Inflammatory macrophage treated with lipopolysaccharide for 1 hour (primary cell): ENCODE results near the gene FOXN1.
A peak's percentile ranks its signal among the peaks of the same experiment; 100 is the strongest.

Experiments
- DNase-seq, 2 donors: peaks; one replicate each; pipeline ENCODE4 v3.0.0-alpha.2; 2020 to 2022

Gene FOXN1

DNA sequence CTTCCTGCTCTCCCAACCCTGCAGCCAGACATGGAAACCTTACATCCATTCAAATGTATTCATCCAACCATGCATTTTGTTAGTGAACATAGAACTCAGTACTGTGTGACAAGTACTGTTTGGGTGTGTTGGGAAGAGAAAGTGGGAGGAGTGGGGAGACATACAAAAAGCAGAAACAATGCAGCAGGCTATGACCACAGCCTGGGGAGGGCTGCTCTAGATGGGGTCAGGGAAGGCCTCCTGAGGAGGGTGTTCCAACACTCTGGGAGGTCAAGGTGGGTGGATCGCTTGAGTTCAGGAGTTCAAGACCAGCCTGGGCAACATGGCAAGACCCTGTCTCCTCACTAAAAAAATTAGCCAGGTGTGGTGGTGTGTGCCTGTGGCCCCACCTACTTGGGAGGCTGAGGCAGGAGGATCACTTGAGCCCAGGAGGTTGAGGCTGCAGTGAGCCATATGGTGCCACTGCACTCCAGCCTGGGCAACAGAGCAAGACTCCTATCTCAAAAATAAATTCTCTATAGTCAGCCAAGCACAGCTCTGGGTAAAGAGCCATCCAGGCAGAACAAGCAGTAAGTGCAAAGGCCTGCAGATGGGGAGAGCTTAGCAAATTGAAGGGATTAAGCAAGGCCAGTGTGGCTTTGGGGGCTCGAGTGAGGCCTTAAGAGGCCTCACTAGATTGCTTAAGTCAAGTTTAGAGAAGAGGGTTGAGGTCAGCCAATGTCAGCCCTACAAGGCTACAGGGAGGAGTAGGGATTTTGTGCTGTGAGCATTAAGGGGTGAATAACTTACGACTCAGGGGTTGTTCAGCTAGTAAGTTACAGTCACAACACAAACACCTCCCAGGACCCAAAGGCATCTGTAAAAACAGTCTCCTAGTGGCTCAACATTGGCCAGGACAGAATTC is 27.2 kb upstream of the FOXN1 start:
- DNase-seq = peak; percentile 23 to 30

DNA sequence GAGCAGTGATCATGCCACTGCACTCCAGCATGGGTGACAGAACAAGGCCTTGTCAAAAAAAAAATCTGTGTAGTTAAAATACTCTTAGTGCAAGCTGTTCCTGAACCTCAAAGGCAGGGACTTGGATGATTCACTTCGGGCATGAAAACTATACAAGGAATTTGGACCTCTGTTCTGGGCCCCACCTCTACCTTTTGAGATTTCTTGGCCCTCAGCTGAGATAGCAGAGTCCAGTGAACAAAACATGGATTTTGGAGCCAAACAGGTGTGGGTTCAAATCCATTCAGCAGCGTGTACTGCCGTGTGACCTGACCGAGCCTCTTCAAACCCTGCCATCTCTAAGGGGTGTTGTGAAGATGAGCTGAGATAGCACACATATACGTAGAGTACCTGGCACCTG is 25.9 kb upstream of the FOXN1 start:
- DNase-seq = no peak

DNA sequence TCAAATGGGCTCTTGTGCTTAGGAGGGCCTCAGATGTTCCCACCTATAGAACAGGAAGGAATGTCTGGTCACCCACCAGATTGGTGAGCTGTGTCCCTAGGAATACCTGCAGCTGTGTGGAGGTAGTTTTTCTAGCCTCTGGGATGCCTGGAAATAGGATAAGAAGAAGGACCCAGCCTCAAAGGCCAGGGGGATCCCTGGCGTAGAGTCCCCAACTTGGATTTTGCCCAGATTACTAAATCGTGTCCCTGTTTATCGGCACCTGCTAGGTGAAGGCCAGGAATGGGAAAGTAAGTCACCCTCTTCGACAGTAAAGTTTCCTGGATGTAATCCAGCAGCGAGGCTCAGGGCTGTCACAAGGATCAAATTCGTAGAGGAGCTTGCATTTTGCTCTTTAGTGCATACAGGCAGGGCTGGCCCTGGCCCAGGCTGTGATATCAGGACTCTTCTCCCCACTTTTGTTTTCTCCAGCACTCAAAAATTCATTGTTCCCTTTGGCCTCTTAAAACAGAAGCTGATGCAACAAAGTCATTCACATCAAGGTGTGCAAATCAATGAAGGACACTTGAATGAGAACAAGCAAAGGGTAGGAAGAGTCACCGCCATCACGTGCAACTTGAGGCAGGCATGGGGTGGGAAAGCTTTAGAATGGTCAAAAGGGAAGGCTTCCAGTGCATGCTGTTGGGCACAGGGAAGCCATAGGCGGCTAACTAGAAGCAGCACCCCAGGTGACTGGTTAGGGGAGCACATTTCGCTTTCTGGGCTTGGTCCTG is 25.2 kb upstream of the FOXN1 start:
- DNase-seq = no peak

DNA sequence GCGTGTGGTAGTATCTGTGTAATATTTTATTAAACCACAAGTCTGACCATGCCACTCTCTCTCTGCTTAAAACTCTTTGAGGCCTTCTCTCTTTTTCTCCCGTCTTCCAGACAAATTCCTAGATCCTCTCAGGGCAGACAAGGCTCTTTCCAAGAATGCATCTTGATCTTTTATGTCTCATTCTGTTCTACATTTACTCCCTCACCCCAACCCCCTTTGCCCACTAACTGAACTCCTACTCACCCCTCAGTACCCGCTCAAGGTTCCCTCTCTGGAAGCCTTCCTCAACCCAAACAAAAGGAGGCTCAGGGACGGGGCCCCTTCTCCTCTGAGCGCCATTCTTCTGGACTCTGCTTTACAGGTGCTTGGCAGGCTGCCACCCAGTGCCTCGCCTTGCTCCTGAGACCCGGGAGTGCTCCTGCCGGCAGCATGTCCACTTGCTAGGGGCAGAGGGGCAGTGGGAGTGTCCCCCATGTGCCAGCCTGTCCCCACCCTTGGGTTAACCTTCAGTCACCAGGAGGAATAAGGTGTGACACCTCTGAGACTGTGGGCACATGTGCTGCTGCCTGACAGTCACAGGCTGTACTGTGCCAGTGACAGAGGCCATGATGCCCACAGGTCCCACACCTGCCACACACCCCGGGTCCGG is 23.5 kb upstream of the FOXN1 start:
- DNase-seq = no peak

DNA sequence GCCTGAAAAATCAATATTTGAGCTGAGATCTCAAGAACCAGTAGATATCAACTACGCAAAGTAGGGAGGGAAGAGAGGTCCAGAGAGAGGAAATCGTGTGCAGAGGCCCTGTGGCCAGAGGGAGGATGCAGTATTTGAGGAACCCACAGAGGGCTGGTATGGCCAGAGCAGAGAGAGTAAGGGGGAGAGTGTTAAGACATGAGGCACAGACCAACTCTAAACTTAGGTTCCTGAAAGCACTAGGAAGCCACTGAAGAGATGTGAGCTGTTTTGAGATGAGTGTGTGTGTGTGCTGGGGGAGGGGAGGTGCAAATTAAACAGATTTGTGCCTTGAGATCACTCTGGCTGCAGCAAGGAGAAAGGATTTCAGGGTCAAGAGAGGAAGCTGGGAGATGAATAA is 21.9 kb upstream of the FOXN1 start:
- DNase-seq = peak in 1 of 2 donors; percentile 13

DNA sequence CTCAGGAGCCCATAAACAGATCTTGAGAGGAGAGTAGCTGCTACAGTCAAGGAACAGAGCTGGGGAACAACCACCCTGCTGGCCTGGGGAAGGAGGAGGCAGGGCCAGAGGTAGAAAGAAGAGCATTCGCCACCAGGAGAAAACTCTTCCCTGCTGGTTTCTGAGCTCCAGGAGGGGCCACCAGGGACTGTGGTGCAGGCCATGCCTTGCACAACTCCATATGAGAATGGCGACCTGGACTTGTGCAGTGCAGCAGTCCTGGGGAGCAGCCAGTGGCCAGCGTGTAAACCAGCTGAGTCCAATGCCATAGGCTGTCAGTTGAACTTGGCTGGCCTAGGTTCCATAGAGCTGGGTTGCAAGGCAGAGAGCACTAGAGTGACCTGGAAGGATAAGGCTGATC is 21.1 kb upstream of the FOXN1 start:
- DNase-seq = no peak

DNA sequence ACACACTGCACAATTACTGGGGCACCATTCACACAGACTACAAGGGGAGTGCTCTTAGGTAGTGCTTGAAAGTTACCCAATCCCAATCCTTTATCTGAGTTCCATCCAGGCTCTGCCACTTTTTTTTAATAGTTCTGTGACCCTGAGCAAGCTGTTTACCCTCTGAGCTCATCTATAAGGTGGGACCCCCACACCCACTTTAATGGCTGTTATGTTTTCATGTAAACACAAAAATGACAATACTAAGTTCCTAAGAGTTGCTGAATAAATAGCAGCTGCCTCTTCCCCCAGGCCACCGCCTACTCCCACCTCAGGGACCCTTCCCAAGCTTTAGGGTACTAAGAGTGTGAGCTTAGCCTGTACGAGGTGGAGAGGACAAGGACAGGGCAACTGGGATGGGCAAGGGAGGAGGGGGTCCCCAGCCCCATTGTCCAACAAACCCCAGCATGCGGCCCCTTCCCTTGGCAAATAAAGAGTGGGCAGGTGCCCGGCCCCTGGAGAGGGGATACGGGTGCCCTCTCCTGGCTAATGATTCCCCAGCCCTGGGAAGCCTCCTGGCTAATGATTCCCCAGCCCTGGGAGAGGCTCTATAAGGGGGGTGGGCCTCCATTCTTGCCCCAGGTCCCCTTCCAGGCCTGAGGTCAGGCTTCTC is 18.1 kb upstream of the FOXN1 start:
- no peak for DNase-seq

DNA sequence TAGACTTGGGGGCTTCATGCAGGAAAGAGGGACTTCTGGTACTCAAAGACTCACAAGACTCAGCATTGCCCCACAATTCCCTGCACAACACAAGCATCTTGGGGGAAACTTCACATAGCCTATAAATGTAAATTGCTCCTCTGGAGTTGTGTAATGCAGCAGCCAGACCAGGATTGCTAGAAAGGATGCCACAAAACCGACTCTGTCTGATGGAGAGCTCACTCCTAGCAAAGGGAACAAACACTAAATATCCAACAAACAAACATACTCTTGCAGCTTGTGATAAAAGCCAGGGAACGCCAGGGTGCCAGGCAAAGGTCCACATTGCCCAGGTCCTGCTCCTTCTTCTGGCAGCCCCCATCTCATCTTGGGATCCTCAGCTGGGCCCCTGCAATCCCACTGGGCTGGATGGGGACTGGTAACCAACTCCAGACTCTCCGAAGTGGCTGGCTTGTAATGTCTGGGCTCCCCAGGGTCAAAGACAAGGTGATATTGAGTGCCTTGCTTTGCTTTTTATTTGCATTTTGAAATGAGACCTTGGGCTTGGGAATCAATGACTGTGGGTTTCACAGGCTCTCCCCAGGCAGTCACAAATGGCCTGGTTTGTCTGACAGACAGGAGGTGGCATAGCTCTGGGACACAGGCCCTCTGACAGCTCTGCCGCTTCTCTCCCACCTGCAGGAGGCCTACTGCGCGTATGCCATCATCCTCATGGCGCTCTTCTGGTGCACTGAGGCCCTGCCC is 17.4 kb upstream of the FOXN1 start:
- DNase-seq = no peak

DNA sequence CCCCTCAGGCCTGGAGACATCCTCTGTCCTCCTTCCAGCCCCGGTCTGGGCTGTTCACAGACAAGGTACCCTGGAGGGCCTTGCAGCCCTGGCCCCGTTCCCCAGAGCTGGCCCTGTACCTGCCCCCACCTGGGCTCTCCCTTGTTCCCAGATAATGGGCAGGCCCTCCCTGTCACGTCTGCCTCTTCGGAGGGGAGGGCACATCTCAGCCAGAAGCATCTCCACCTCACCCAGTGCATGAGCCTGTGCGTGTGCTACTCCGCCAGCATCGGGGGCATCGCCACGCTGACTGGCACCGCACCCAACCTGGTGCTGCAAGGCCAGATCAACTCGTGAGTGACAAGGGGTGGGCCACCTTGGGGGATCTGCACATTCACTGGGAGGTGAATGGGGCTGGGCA is 14.9 kb upstream of the FOXN1 start:
- no peak for DNase-seq

DNA sequence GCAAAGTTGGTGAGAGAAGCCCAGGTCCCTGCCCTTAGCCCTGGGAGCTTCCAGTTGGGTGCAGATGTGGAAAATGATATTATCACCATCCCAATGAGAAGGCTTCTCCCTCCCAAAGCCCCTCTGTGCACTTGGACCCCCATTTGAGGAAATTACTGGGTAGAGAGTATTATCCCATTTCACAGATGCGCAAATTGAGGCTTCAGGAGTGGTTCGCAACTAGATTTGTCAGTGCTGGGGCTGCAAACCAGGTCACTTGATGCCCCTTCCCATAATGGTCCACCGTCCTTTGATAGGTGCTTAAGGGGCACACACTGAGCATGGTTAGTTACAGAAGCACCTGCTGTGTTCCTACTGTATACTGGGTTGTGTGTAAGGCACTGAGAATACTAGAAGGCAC is 14.3 kb upstream of the FOXN1 start:
- DNase-seq = no peak

DNA sequence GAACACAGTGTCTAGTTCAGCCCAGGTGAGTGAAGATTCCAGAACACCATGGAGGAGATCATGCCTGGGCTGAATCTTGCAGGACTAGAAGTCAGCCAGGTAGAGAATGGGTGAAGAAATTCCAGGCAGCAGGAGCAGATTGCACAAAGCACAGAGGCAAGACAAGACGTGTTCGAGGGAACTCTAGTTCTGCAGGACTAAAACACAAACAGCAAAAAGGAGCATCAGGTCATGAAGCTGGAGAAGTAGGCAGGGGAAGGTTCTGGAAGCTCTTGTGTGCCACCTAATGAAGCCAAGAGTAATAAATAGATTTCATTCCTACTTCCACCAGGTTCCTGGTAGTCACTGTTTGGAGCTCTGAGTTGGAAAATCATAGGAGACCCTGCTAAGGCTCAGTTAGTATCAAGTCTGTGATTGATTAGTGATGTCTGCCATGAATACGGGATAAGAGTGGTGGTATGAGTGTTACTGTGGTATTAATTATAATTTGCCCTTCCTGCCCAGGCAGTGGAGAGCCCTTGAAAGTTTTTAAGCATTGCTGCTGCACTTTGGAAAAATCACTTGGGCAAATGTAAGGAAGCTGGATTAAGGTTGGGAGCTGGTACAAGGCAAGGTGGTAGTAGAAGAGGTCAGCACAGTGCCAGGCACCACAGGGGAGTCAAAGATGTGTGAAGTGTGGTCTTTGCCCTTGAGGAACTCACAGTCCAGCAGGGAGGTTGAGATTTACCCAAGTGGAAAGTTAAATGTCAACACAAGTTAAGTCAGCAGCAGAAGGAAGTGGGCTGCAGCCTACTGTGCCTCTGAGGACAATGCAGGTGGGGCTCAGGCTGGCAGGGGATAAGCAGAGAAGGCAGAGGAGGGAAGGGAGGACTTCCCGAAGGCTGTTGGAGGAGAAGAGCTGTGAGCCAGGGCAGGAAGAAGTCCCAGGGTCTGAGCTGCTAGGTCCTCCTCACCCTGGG is 13.5 kb upstream of the FOXN1 start:
- no peak for DNase-seq

DNA sequence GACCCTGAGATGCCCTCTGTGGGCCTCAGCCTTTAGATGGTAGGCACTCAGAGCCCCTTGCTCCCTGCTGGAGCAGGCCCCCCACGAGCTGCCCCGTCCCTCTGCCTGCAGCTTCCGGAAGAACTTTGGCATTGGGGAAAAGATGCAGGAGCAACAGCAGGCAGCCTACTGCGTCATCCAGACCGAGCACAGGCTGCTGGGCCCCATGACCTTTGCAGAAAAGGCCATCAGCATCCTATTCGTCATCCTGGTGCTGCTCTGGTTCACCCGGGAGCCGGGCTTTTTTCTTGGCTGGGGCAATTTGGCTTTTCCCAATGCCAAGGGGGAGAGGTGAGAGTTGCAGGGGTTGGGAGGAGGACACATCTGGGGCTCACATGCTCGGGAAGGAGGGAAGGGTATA is 12.7 kb upstream of the FOXN1 start:
- DNase-seq = no peak

DNA sequence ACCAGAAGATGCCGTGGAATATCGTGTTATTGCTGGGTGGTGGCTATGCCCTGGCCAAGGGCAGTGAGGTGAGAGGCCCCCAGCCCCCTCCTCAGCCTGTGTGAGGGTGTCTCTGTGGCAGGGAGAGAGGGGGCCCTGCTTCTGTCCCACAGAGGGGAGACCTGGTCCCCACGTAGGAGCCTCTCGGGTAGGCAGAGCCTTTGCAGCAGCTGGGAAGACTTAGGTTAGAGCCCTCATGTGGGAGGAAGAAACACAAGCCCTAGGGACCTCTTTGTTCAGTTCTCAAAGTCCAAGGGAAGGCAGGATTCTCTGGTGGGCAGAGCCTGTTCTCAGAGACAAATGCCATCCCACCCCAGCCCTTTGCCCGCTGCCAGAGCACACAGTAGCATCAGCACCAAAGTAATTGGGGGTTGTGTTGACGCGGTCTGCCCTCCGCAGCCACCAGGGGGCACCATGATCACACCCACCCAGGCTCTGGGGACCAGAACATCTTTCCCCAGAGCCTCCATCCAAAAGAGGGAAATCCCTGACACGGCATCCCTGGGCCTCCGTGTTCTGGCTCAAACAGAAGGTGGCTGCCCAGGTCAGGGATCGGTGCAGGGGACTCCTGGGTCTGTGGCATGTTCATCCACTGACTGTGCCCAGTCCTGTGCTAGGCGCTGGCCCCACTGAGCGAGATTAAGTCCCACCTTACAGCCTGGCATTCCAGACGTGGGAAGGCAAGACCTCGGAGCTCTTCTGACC is 11.5 kb upstream of the FOXN1 start:
- peak; percentile 46 to 85 for DNase-seq

DNA sequence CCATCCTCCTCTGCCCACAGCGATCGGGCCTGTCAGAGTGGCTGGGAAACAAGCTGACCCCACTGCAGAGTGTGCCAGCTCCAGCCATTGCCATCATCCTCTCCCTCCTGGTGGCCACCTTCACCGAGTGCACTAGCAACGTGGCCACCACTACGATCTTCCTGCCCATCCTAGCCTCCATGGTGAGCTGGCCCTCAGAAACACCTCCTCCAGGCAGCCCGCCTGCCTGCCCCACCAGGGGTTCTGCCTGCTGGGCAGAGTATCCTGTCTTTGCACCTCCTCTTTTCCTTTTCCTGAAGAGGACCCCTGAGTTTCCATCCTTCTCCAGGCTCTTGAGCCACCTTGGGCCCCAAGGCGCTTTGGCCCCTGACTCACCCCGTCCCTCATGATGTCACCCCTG is 10.5 kb upstream of the FOXN1 start:
- no peak for DNase-seq

DNA sequence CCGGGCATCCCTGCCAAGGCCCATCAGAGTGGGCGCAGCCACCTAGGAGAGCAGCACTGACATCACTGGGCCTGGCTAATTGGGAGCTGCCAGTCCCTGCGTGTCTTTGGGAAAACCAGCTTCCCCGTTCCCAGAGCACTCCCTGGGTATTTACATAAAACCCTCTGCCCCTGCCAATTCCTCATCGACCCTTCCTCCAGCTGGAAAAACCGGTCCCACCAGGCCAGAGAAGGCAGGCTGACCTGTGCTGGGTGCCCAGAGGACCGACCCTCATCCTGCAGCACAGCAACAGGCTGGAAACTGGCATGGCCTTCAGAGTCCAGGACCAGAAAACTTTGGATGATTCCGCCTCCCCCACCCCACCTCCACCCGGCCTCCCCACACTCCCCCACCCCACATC is 8.2 kb upstream of the FOXN1 start:
- no peak for DNase-seq

DNA sequence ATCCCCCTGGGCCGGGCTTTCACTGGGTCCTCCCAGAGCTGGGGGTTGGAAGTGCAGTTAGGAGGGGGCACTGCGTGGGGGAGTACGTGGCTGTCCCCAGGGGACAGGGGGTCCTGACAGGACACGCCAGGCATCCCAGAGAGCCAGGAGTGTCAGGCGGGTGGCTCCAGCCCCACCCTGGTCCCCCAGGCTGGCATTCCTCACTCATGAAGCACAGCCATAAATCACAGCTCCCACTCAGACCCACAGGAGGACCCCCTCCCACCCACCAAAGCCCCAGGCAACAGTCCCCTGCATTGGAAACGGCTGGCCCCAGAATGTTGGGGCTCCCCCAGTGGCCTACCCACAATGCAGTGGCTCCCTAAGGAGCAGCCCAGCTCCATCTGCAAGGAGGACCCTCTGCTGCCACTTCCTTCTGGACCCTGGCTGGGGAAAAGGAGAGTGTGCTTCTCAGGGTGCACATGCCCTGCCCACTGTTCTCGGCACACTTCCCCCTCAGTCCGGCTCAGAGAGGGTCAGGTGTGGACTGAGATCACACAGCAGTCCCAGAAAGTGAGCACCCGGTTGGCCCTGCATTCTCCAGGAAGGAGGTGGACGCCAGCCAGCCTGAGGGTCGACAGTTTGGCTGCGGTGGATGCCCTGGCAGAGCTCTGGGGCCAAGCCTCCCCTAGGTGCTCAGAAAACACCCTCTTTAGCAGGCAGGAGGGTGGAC is 7.3 kb upstream of the FOXN1 start:
- DNase-seq = no peak

DNA sequence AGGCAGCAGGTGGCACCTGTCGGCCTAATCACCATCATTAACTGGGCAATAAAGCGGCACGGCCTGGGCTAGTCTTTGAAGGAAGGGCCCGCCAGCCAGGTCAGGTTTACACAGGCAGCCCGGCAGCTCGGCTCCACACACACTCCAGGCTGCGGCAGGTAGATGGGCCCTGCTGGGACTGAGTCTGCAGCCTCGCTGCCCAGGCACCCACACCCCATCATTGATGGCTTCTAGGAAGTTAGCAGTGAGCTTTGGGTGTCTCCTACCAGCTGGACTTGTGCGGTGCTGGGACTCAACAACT is 6.8 kb upstream of the FOXN1 start:
- no peak for DNase-seq

DNA sequence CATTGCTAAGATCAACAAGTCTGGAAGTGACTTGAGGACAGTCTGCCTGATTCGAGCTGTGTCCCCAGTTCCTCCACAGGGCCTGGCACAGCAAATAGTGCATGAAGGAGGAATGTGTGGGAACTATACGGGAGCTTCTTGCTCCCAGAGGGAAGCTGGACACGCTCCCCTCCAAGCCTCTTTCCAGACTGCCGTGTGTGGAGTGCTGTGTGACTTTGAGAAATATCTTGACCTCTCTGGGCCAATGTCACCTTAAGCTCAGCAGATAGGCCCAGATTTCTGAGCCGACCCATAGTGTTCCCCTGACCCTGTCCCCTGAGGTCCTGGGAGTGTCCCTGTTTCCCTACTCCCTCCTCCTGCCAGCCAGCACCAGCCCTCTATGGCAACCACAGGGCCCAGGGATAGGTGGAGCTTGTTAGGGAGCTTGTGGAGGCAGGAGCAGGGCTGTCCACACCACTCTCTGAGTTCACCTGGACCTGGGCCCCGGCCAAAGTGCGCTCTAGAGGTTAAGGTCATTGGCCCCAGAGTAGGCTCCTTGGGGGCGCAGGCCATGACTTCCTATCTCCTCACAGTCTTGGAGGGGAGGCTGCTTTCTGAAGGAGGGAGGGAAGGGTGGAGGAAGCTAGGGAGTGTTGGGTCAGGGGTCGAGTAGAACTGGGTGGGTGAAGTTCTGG is 6.3 kb upstream of the FOXN1 start:
- no peak for DNase-seq

DNA sequence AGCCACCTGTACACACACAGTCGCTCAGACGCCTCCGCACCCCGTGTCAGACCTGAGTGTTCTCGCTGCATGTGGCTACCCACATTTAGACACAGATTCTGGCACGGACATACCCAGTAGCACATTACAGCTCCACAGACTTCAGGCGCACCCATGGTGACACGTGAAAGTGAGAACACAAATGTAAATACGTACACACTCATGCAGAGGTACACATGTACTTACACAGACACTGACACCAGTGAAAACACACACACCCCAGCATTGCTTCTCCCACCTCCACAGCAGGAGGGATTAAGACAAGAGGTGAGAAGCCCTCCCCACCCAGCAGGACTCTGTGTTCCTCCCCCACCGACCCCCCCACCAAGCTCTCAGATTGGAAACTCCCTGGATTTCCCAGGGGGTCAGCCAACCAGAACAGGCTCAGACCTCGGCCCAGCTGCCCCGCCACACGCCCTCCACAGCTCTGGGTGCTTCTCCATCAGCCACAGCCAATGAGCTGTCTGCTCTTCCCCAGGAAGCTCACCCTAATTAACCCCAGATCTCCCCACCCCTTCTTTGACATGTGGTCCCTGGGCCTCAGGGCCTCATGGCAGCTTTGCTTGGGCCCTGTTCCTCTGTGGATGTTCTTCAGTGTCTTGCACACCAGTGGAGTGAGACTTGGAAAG is 5.3 kb upstream of the FOXN1 start:
- DNase-seq = peak in 1 of 2 donors; percentile 27
